Stimulated activated CD4-positive, alpha-beta T cell treated with anti-CD3 and anti-CD28 coated beads, Interleukin-1b, Interleukin-23, amount 100 ng/mL, for 48 hours (primary cell): ENCODE results near the gene NEGR1.

Experiments
- DNase-seq: peaks from one replicate; pipeline ENCODE4 v3.0.0-alpha.2; 2020

NEGR1 gene

GRCh38 chr1:72018562-72018961 lies 263.8 kb downstream of the NEGR1 start:
- DNase-seq: no peak

GRCh38 chr1:72015006-72015405 lies 267.3 kb downstream of the NEGR1 start:
- no peak for DNase-seq

DNA sequence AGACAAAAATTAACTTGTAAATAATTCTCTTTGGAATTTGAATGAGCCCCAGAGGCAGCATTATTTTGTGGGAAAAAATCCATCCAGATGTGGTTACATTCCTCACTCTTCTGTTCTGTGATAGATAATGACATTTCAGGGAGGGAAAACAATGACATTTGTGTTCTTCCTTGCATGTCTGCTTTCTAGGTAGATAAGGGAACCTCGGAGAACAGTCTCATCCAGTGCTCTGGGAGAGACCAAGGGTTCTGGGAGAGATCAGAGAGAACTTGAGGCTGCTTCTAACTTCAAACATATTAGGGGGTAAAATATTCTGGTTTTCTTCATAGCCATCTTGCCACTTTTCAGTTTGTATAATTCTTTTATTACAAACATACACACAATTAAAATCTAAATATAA lies 269.2 kb downstream of the NEGR1 start:
- DNase-seq: no peak

GRCh38 chr1:72011721-72012120 lies 270.6 kb downstream of the NEGR1 start:
- DNase-seq: no peak

- no peak for DNase-seq
These were observed 272.3 kb downstream of the NEGR1 start for GRCh38 chr1:72010094-72010431.

DNA sequence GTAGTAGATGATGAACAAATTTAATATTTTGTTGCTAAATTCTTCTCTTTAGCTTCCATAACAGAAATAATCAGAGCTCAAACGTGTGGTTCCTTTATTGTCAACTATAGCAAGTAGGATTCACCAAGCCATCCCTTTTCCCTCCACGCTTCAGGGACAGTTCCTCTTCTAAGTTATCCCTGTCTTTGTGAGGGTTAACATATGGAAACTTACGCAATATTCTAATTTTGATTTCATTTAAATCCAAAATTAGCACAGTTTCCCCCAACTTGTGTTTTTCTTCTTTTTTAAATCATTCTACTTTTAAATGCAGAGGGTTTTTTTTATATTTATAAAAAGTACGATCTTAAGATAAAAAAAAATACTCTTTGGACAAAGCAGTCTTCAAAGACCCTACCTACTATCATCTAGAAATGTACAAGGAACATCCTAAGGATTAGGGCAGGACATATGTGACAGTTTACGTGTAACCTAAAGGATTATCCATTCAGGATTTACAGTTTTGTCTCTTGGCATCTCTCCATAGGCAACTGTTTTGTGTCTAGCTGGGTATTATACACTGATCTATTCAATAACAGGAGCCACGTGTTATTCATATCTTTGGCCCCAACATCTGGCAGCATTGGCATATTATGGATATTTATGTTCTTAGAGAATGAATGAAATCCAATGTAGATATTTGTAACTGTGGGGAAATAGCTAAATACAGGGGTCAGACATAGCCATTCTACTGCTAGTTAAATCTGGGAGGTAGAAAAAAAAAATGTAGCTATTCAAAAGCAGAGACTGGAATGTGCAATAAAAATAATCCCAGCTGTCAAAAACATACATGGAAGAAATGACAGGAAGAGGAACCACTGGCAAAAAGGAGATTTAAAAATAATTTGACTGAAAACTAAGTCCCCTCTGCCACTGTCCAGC lies 272.9 kb downstream of the NEGR1 start:
- no peak for DNase-seq

DNA sequence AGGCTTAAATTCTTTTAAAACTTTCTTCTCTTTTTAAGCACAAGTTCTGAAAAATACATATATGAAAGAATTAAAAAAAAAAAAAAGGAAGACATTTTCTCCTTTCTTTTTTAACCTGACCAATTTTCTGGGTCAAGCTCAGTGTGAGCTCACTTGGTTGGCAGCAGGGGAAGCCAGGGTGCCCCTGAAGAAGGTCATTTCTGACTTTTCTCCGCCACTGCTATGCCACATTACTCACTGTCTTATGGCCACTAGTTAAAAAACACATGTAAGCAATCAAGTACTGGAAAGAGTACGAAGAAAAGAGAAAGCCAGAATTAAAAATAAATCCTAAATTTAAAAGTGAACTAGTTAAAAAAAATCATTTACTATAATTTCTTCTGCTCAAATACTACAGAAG lies 275.0 kb downstream of the NEGR1 start:
- DNase-seq: no peak

DNA sequence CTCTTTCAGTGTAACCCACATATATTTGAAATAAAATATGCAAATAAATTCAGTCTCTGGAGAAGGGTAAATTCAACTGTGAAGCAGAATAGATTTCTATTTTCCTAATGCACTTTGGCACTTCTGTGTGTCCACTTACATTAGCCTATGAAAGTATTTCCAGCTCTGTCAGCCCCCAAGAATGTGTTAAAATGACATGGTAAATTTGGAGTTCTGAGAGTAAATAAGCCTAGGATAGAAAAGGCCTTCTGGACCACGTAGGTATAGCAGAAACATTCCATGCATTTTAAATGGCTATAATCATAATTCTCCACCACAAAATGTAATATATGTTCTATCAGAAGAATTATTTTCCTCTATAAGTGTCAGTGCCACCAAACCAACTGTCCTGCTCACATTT lies 276.2 kb downstream of the NEGR1 start:
- no peak for DNase-seq

DNA sequence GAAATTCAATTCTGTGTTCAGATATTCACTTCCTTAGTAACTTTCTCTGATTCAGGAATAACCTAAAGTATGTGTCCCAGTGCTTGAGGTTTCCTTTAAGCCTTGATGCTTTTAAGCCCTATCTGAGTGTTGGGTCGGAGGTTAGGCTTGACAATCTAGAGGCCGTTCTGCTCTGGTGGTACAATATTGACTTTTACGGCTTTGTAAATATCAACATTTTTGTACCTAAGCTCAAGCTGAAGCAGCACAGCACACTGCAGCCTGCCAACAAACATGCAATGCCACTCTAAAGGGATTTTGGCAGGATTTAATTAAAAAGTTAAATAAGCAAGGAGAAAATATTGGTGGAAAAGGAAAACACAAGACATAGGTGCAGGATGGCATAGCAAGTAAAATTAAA lies 279.2 kb downstream of the NEGR1 start:
- no peak for DNase-seq

GRCh38 chr1:72000809-72001208 lies 281.5 kb downstream of the NEGR1 start:
- DNase-seq: no peak

GRCh38 chr1:71994646-71995045 lies 287.7 kb downstream of the NEGR1 start:
- no peak for DNase-seq

GRCh38 chr1:71987181-71987580 lies 295.2 kb downstream of the NEGR1 start:
- no peak for DNase-seq

DNA sequence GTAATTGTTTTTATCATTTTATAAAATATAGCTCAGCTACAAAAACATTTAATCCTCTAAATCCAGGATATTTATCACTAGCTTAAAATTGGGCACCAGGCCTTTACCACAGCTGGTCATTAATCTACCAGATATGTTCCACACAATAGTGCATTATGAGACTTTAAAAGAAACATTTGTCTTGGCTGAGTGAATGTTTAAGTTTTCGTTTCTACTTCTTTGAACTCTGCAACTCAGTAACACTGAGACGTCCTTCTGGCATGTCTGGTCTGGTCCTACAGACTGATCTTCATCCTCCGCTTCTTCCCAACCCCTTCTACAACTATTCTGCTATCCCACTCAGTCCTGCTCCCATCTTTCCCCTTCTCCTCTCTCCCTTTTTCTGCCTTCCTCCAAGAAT lies 296.2 kb downstream of the NEGR1 start:
- no peak for DNase-seq

GRCh38 chr1:71980556-71980955 lies 301.8 kb downstream of the NEGR1 start:
- no peak for DNase-seq

DNA sequence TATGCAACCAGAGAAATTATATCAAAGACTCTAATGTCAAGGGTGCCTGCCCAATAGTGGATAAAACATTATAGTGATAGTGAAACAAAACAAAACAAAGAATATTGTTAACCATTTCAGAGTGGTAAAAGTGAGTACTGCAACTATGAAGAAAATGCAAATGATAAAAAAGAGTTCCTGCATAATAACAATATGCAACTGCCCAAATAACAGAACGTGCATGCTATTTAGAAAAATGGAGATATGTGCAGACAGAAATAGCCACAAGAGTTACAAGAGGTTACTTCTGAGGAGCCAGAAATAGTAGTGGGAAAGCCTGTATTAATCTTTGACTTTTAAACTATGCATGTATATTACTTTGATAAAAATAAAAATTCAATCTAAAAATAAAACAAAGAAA lies 302.5 kb downstream of the NEGR1 start:
- no peak for DNase-seq

- DNase-seq: no peak
These were observed 314.7 kb downstream of the NEGR1 start for GRCh38 chr1:71967670-71968069.

DNA sequence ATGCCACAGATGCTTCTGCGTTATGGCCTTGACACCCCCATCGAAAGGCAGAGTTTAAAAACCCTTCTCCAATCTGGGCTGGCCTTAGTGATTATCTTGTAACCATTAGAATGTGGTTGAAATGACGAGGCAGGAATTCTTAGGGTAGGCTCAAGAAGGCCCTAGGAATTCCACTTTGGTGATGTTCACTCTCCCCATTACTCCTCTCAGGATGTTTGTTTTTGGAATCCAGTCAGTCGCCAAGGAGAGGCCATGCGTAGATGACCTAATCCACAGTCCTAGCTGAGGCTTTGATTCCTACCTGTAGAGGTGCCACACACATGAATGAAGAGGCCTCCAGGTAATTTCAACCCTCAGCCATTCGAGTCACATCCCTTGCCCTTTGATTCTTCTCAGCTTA lies 318.2 kb downstream of the NEGR1 start:
- no peak for DNase-seq

GRCh38 chr1:71956613-71957285 lies 325.6 kb downstream of the NEGR1 start:
- no peak for DNase-seq

DNA sequence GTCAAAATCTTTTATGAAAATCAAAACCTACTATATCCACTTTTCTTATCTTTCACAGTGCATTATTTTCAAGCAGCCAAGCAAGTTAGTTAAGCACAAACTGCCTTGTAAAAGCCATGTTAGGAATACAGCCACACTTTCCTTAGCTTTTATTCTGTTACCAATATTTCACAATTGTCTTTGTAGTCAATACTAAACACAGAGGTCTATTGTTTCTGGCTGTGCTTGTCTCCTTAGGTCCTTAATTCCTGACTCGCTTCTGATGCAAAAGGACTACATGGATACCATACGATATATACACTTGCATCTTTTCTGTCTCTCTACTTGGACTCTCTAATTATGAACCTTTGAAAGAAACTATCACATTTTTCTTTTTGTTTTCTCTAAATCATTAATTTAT lies 331.8 kb downstream of the NEGR1 start:
- no peak for DNase-seq

DNA sequence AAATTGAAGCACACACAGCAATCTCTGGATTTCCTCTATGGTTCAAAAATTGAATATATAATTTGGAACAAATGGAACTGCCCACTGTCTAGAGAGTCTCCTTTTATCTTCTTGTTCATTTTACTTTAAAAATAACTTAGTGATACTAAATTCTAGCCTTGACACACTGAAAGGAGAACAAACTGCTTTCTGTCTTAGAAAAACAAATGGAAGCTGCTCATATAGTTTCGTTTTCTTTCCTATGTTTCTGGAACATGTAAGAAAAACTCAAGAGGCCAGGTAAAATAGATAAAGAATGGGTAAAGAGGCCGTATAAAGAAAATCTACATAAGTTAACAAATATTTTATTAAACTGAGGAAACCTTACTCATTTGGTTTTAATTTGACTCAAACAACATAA lies 332.7 kb downstream of the NEGR1 start:
- DNase-seq: no peak

DNA sequence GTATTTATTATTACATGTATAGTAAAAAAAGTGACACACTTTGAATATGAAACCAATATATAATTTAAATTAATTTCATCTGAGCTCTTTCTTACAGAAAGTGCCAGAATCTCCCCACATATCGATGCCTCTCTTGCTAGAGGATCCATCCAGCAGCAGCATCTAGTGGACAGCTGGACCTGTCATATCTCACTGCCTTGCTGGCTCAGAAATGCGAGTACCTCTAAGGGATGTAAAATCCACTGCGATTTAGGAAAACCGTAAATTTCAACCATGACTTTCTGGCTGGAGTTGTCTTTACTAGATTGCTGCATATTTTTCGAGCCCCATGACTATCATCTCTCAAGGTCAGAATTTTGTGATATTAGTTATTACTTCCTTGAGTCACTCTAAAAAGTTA lies 333.8 kb downstream of the NEGR1 start:
- no peak for DNase-seq

- DNase-seq: no peak
These were observed 338.3 kb downstream of the NEGR1 start for GRCh38 chr1:71944006-71944405.

GRCh38 chr1:71940261-71940660 lies 342.1 kb downstream of the NEGR1 start:
- DNase-seq: no peak

GRCh38 chr1:71930511-71930910 lies 351.8 kb downstream of the NEGR1 start:
- DNase-seq: no peak
